GM19463 (cell line): ENCODE measurements around the gene NR2E3.
A peak's percentile ranks its signal among the peaks of the same experiment; 100 is the strongest.

Experiments used
- ATAC-seq: cut with Tn5 transposase; IDR thresholded peaks from one replicate; pipeline ENCODE4 v1.9.1; 2021; ENCODE audit warnings: mild to moderate bottlenecking, moderate library complexity; ENCODE audit not compliant: unreplicated experiment

Gene NR2E3

GRCh38 chr15:71810256-71811035, at the start of gene NR2E3:
NR2E3 (plus strand) TSS chr15:71810554; CDS start chr15:71810744, 190 bp downstream.
- ATAC-seq, result no peak

- no peak for ATAC-seq
These were observed 49.5 kb upstream of the NR2E3 start for GRCh38 chr15:71760852-71761251.

- no peak for ATAC-seq
These were observed 48.7 kb upstream of the NR2E3 start for GRCh38 chr15:71761649-71762048.

GRCh38 chr15:71768184-71768583, 42.2 kb upstream of the NR2E3 start:
- no peak for ATAC-seq

DNA sequence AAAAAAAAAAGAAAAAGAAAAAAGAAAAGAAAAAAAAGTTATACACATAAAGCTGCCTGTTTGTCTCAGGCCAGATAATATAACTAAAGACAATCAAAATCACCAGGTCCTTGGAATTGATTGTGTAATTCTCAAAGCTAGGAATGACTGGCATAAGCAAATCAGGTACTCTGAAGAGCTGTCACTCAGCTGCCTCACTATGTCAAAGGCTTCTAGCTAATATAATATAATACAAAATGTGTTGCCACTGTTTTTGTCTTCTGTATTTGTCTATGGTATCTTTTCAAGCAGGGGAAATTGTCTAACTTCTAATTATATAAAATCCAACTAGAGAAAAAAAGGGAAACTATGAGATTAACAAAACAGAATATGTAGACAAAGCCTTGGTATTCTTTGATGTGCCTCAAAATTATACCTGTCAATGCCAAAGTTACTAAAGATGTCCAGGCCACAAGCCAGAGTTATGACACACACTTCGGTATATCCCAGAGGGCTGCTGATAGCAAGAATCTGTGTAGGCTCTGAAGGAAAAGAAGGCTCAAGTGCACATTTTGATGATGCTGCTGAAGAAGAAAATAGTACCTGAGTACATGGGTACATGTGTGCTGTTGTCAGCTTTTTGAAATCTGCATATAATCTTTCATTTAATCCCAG, 37.0 kb upstream of the NR2E3 start:
- ATAC-seq, result no peak

DNA sequence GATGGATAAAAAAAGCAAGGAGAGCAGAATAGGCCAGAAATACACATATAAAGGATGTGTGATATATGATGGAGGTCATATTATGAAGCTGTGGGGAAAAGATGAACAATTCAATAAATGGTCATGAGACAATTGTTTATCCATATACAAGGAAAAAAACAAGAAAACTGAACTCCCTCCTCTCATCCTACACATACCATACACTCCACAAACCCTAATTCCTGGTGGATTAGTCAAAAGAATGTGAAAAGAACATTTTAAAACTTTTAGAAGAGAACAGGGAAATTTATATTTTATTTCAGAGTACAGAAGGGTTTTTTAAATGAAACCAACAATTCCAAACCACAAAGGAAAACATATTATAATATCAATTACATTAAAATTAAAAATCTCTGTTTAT, 34.5 kb upstream of the NR2E3 start:
- no peak for ATAC-seq

DNA sequence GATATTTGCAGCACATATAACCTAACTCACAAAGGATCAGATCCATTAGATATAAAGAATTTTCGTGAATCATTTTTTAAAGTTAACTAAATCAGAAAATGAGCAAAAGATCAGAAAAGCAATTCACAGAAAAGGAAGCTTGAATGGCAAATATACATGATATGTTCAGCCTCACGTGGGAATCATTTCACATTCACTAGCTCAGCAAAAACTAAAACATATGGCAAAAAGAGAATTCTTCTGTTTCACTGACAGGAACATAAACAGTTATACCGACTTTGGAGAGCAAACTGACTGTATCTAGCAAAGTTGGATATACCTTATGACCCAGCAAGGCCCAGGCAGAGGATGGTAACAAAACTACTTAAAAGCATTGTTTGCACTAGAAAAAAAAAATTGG, 34.0 kb upstream of the NR2E3 start:
- no peak for ATAC-seq

- ATAC-seq, result no peak
These were observed 33.0 kb upstream of the NR2E3 start for GRCh38 chr15:71777216-71777943.

DNA sequence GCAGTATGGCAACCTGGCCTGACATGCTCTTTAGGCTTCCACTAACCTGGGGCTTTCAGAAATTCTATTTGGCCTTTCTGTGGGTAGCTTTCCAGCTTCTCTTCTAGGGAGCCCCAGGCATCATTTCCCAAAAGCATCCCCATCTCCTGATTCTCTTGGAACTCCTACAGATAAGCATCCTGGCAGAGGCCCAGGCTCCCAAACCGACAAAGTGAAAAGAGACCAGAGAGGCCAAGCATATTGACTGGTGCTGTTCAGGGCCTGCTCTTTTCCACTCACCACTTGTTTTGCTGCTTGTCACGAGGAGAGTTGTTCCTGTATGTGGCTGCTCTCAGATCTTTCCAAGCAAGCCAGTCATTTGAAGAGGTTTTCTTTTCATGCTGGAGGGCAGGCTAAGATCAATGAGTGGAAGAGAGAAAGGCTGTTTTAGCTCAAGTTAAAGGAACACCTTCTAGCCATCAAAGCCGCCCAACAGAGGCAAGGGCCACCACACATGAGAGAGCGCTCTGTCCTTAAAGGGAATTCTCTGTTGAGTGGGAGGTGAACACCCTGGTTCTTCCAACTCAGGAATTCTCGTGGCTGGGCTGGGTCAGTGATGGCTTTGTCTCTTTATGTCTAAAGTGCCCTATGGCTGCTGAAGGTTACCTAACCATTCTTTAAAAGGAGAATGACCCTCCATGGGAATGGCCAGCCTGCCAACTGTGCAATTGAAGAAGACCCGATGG, 31.1 kb upstream of the NR2E3 start:
- ATAC-seq, result no peak

DNA sequence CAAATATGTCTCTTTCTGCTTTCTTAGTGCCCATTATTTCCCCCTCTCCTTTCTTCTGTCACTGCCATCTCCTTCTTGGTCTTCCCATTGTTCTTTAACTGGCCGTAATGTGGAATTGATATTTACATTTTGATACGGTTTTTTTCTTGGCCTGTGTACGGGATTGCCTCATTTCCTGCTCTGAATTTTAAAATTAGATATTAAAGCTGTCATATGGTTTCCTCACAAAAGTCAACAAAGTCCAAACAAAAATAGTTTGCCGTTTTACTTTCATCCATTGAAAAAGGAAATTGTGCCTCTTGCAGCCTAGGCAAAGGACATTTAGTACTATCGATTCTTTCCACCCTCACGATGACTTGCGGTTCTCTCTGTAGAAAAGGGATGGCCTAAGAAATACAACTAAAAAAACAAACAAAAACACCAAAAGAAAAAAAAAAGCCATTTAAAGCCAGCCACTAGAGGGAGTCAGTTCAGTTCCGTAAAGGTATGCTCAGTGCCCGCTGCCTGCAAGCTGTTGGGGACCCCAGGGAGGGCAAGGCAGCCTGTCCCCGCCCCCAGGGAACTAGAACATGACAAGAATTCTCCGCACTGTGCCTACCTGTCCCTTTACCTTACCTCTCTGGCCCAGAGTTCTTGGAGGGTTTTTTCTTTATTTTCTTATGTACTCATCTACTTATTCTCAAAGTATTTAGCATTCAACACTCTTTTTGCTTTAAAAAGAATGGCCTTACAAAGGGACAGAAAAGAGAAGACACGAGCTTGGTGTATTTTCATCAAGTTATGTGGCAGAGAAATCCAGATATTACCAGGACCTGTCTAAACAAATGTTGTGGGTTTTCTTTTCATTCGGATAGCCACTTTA, 30.0 kb upstream of the NR2E3 start:
- ATAC-seq, result peak; percentile 47

GRCh38 chr15:71781179-71781964, 29.0 kb upstream of the NR2E3 start:
- no peak for ATAC-seq

DNA sequence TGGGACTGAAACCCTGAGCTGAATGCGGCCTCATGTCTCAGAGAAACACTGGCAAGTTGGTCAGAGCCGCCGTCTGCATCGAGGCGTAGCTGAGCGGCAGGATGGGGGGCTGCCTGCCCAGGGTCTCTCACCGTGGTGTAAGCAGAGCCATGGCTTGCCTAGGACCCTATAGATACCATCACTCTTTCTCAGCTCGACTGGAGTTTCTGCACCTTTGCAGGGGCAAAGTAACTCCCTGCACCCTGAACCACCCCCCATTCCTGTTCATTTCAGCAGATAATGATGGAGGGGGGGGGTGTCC, 28.4 kb upstream of the NR2E3 start:
- ATAC-seq, result no peak

GRCh38 chr15:71782422-71783165, 27.8 kb upstream of the NR2E3 start:
- ATAC-seq, result no peak

DNA sequence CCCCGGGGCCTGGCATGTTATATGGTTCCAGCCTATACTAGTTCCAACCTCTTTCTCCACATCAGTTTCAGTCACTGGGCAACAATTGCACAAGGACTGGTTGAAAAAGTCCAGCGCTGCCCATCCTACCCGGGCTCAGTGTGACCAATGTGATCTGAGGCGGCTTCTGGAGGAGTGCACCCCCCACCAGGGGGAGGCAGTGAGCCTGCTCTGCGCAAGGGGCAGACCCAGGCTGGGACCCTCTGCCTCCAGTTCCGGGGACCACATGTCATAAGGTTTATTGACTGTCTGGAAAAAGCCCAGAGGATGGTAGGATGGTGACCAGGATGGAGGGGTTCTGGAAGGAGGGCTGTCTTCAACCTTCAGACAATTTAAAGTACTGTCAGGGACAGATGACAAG, 25.6 kb upstream of the NR2E3 start:
- ATAC-seq, result no peak

DNA sequence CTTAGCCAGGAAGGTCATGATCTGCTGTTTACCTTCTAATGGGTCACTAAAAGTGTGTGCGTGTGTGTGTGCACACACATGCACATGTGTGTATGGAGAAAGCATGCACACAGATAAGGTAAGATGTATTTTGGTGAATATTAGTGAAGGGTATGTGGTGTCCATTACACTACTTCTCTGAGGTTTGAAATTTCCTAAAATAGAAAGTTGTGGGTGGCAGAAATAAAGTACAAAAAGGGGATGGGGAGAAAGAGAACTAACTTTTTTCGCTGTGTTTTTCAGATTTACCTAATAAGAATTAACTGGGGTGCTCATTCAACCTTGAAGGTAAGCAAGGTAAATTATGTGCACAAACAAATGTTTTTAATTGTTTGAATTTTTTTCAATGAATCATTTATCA, 24.4 kb upstream of the NR2E3 start:
- ATAC-seq, result no peak

GRCh38 chr15:71786673-71787072, 23.7 kb upstream of the NR2E3 start:
- ATAC-seq, result no peak

DNA sequence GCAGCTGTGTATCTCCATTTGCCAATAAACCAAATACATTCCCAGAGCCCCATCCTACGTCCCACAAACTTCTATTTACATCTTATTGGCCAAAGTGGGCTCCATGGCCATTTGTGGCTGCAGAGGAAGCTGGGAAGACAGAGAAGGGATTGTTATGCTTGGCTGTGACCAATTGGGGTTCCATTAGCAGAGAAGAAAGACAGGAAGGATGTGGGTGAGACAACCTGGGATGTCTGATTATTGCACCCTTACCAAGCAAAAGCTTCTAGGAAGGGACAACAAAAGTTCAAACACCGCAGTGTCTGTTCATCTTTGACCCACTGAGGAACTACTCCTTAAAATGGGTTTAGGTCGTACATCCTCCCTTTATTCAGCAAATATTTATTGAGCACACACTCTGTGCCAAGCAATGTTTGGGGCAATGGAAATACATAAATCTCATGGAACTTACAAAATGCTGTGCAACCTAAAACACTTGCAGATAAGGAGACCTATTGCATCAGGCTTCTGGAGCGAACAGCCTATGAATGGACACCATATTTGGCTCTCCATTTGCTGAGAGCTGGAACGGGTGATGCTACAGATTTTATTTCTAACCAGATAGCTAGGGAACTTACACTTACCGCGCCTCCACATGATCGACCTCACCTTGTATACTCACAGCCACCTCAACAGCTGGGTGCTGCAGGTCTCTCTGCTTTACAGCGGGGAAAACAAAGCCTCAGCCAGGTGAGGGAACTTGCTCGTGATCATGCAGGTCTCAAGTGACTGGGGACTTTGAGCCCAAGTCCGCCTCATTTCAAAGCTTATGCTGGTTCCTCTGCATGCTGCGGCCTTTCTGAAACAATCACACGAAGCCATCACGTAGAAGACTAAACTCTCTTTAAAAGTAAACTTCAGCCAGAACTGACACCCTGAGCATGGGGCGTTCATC, 21.4 kb upstream of the NR2E3 start:
- ATAC-seq, result no peak

DNA sequence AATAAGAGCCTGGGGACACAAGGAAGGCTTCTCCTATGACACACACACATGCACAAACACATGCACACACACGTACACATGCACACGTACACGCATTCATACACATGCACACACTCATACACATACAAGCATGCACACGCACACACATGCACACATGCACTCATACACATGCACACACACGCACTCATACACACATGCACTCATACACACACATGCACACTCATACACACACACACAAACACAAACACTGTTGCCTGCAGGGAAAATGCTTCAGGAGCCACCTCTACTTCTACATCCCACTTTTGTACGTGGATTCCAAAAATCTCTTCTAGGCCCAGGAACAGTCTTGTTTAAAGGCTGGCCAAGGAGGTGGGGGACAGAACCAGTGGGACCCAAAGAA, 20.7 kb upstream of the NR2E3 start:
- no peak for ATAC-seq
